Stimulated activated CD4-positive, alpha-beta T cell treated with anti-CD3 and anti-CD28 coated beads, Interleukin-15, amount 100 ng/mL, for 48 hours (primary cell): ENCODE results near the gene AUP1.
A peak's percentile ranks its signal among the peaks of the same experiment; 100 is the strongest.
"Not testable (repeated sequence)": the region's sequence is repeated elsewhere in the genome, so short reads cannot be mapped to it uniquely, and the experiment has no call there.

Experiments used
- DNase-seq, 2 donors: peaks; one replicate each; pipeline ENCODE4 v3.0.0-alpha.2; 2020; ENCODE audit warnings: low read depth in 2 of 2

Gene AUP1

GRCh38 chr2:74529357-74530238 lies at the start of gene AUP1, which contains the start of gene HTRA2:
AUP1 (minus strand) TSS chr2:74529706; CDS start chr2:74529629, 77 bp downstream.
HTRA2 (plus strand) TSS chr2:74529933; CDS start chr2:74530007, 74 bp downstream.
- peak; percentile 92 to 94 for DNase-seq

- DNase-seq = no peak
Measured at GRCh38 chr2:74578408-74578807, 48.9 kb upstream of the AUP1 start.

GRCh38 chr2:74577448-74577847 lies 47.9 kb upstream of the AUP1 start:
- no peak for DNase-seq

- no peak for DNase-seq
Measured at GRCh38 chr2:74576863-74577229, 47.3 kb upstream of the AUP1 start.

GRCh38 chr2:74576211-74576862 lies 46.8 kb upstream of the AUP1 start:
- DNase-seq = no peak

- DNase-seq = no peak
Measured at GRCh38 chr2:74575320-74575719, 45.8 kb upstream of the AUP1 start.

GRCh38 chr2:74573747-74574562 lies 44.4 kb upstream of the AUP1 start:
- no peak for DNase-seq

- no peak for DNase-seq
Measured at GRCh38 chr2:74572178-74572925, 42.8 kb upstream of the AUP1 start.

GRCh38 chr2:74571058-74571457 lies 41.6 kb upstream of the AUP1 start:
- no peak for DNase-seq

GRCh38 chr2:74569686-74570085 lies 40.2 kb upstream of the AUP1 start:
- DNase-seq = no peak

GRCh38 chr2:74567881-74568280 lies 38.4 kb upstream of the AUP1 start:
- no peak for DNase-seq

GRCh38 chr2:74566754-74567085 lies 37.2 kb upstream of the AUP1 start:
- no peak for DNase-seq

GRCh38 chr2:74566076-74566753 lies 36.7 kb upstream of the AUP1 start:
- peak in 1 of 2 donors; percentile 27 for DNase-seq

- DNase-seq = no peak
Measured at GRCh38 chr2:74564222-74564621, 34.7 kb upstream of the AUP1 start.

GRCh38 chr2:74562126-74562775 lies 32.7 kb upstream of the AUP1 start:
- DNase-seq = no peak

- DNase-seq = not testable (repeated sequence)
Measured at GRCh38 chr2:74561022-74561421, 31.5 kb upstream of the AUP1 start.

GRCh38 chr2:74560591-74560990 lies 31.1 kb upstream of the AUP1 start:
- DNase-seq = no peak

GRCh38 chr2:74559912-74560311 lies 30.4 kb upstream of the AUP1 start:
- no peak for DNase-seq

- no peak for DNase-seq
Measured at GRCh38 chr2:74558284-74559230, 29.1 kb upstream of the AUP1 start.
